ENCODE results near the gene HAPLN1. TPM values are rescaled to one million over a fixed set of nuclear protein-coding genes. Genes with fewer than 3 reads are reported as not detected.

Gene HAPLN1
- total RNA-seq, 1 experiment from 2014 or later = not detected

GRCh38 chr5:83645936-83646335, 74.7 kb downstream of the HAPLN1 start:
- Mint-ChIP-seq H3K9me3 (ENCODE audit: low read depth, unreplicated experiment) (no peaks in the 10 kb centered on the region), H3K4me1 (ENCODE audit: low read depth, unreplicated experiment) (no peaks in the 10 kb centered on the region), H3K4me3 (ENCODE audit: low read depth, unreplicated experiment) (no peak overlapping the region), H3K36me3 (ENCODE audit: insufficient read depth, unreplicated experiment) (no peaks in the 10 kb centered on the region), H3K27ac (ENCODE audit: unreplicated experiment) (no peak overlapping the region), H3K27me3 (ENCODE audit: unreplicated experiment) (no peaks in the 10 kb centered on the region)
- CTCF ChIA-PET = no interaction called here
- no peak for TF ChIP-seq CTCF (IDR thresholded peaks at IDR 0.05; ENCODE audit: unreplicated experiment)
- intact Hi-C loops (cut with micrococcal nuclease; ENCODE audit: unreplicated experiment) = no loop called here
- no peak for DNase-seq
- BruUV-seq (replicated peaks) = no TSS peak

GRCh38 chr5:83644301-83644700, 76.4 kb downstream of the HAPLN1 start:
- no peak for DNase-seq
- Mint-ChIP-seq H3K4me3 (ENCODE audit: low read depth, unreplicated experiment) (no peak overlapping the region), H3K9me3 (ENCODE audit: low read depth, unreplicated experiment) (no peaks in the 10 kb centered on the region), H3K36me3 (ENCODE audit: insufficient read depth, unreplicated experiment) (no peaks in the 10 kb centered on the region), H3K27ac (ENCODE audit: unreplicated experiment) (no peak overlapping the region), H3K4me1 (ENCODE audit: low read depth, unreplicated experiment) (no peaks in the 10 kb centered on the region), H3K27me3 (ENCODE audit: unreplicated experiment) (no peaks in the 10 kb centered on the region)
- BruUV-seq (replicated peaks) = no TSS peak
- intact Hi-C loops (cut with micrococcal nuclease; ENCODE audit: unreplicated experiment) = no loop called here
- TF ChIP-seq CTCF (IDR thresholded peaks at IDR 0.05; ENCODE audit: unreplicated experiment) = no peak
- CTCF ChIA-PET = no interaction called here

GRCh38 chr5:83641946-83642345, 78.7 kb downstream of the HAPLN1 start:
- H3K36me3 Mint-ChIP-seq (ENCODE audit: insufficient read depth, unreplicated experiment) = no peaks in the 10 kb centered on the region
- no peak for DNase-seq
- CTCF ChIA-PET = no interaction called here
- no peaks in the 10 kb centered on the region for H3K9me3 Mint-ChIP-seq (ENCODE audit: low read depth, unreplicated experiment)
- no peak overlapping the region for H3K4me3 Mint-ChIP-seq (ENCODE audit: low read depth, unreplicated experiment)
- intact Hi-C loops (cut with micrococcal nuclease; ENCODE audit: unreplicated experiment) = no loop called here
- no TSS peak for BruUV-seq (replicated peaks)
- H3K27ac Mint-ChIP-seq (ENCODE audit: unreplicated experiment) = no peak overlapping the region
- H3K27me3 Mint-ChIP-seq (ENCODE audit: unreplicated experiment) = no peaks in the 10 kb centered on the region
- TF ChIP-seq CTCF (IDR thresholded peaks at IDR 0.05; ENCODE audit: unreplicated experiment) = no peak
- no peaks in the 10 kb centered on the region for H3K4me1 Mint-ChIP-seq (ENCODE audit: low read depth, unreplicated experiment)

- intact Hi-C loops (cut with micrococcal nuclease; ENCODE audit: unreplicated experiment) = no loop called here
Observed at GRCh38 chr5:83639911-83640310, 80.7 kb downstream of the HAPLN1 start.

More at GRCh38 chr5:83639911-83640310, 80.7 kb downstream of the HAPLN1 start:
- H3K27me3 Mint-ChIP-seq (ENCODE audit: unreplicated experiment) = no peaks in the 10 kb centered on the region
- H3K36me3 Mint-ChIP-seq (ENCODE audit: insufficient read depth, unreplicated experiment) = no peaks in the 10 kb centered on the region
- no peak overlapping the region for H3K4me3 Mint-ChIP-seq (ENCODE audit: low read depth, unreplicated experiment)
- TF ChIP-seq CTCF (IDR thresholded peaks at IDR 0.05; ENCODE audit: unreplicated experiment) = no peak
- no peak for DNase-seq
- H3K27ac Mint-ChIP-seq (ENCODE audit: unreplicated experiment) = no peak overlapping the region
- no TSS peak for BruUV-seq (replicated peaks)
- no peaks in the 10 kb centered on the region for H3K9me3 Mint-ChIP-seq (ENCODE audit: low read depth, unreplicated experiment)
- CTCF ChIA-PET = no interaction called here
- no peaks in the 10 kb centered on the region for H3K4me1 Mint-ChIP-seq (ENCODE audit: low read depth, unreplicated experiment)

Data from Calu3 (cell line).